HG03025 (cell line): ENCODE data around the gene MEF2B.
A peak's percentile ranks its signal among the peaks of the same experiment; 100 is the strongest.
"Not testable (repeated sequence)": the region's sequence is repeated elsewhere in the genome, so short reads cannot be mapped to it uniquely, and the experiment has no call there.

Experiments
- ATAC-seq: cut with Tn5 transposase; IDR thresholded peaks from one replicate; pipeline ENCODE4 v1.9.1; 2021; ENCODE audit warnings: mild to moderate bottlenecking, moderate library complexity; ENCODE audit not compliant: unreplicated experiment, low FRiP score

The MEF2B gene

DNA sequence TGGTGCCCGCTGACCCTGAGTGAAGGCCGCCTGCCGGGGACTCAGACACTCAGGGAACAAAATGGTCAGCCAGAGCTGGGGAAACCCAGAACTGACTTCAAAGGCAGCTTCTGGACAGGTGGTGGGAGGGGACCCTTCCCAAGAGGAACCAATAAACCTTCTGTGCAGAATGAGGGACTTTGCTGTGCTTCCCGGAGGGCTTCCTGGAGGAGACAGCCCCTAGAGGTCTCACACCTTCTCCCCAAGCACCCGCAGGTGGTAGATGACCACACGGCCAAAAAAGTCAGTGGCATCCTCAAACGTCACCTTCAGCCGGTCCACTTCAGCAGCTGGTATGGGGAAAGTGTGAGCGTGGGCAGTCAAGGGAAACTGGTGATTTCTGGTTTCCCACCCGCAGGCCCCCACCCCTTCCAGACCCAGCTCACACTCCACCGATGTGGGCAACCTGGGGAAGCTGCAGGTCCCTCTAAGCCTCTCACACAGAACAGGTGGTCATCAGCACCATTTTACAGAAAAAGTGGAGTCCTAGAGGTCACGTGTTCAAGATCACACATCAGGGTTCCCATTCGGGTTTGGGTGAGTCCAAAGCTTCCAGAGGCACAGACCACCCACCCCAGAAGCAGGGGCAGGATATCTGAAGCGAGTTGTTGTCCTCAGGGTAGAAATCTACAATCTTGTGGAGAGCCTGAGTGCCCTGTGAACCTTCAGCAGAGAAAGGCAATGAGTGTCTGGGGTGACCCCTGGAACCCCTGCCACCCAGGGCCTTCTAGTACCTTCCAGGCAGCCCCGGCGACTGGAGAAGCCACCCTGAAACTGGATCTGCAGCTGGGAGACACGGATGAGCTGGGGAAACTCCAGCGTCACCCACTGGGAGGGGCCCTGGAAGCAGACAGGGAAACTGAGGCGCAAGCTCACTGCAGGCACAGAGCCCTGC, 31.9 kb upstream of the MEF2B start:
- no peak for ATAC-seq

GRCh38 chr19:19193926-19194325, 23.9 kb upstream of the MEF2B start:
- no peak for ATAC-seq

GRCh38 chr19:19192910-19193423, 22.9 kb upstream of the MEF2B start:
- no peak for ATAC-seq

GRCh38 chr19:19192078-19192882, 22.2 kb upstream of the MEF2B start, which contains the start of the genes BORCS8 and RFXANK:
TSS of gene BORCS8 (minus strand) at chr19:19192152. CDS start at chr19:19192117, 35 bp downstream.
TSS of gene RFXANK (plus strand) at chr19:19192258. CDS start at chr19:19193947, 1,689 bp downstream.
- peak; percentile 80 for ATAC-seq

DNA sequence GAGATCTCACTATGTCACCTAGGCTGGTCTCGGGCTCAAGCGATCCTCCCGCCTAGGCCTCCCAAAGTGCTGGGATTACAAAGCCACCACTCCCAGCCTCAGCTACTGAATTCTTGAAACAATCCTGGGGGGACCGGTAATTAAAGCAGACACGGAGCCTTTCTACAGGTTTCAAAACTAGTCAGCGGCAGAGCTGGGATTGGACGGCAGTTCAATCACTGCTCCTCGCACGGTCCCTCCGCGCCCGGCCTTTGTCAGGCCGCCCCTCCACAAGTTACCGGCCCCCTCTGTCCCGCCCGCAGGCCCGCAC, 21.7 kb upstream of the MEF2B start:
- ATAC-seq = no peak

GRCh38 chr19:19186742-19187141, 16.7 kb upstream of the MEF2B start:
- no peak for ATAC-seq

DNA sequence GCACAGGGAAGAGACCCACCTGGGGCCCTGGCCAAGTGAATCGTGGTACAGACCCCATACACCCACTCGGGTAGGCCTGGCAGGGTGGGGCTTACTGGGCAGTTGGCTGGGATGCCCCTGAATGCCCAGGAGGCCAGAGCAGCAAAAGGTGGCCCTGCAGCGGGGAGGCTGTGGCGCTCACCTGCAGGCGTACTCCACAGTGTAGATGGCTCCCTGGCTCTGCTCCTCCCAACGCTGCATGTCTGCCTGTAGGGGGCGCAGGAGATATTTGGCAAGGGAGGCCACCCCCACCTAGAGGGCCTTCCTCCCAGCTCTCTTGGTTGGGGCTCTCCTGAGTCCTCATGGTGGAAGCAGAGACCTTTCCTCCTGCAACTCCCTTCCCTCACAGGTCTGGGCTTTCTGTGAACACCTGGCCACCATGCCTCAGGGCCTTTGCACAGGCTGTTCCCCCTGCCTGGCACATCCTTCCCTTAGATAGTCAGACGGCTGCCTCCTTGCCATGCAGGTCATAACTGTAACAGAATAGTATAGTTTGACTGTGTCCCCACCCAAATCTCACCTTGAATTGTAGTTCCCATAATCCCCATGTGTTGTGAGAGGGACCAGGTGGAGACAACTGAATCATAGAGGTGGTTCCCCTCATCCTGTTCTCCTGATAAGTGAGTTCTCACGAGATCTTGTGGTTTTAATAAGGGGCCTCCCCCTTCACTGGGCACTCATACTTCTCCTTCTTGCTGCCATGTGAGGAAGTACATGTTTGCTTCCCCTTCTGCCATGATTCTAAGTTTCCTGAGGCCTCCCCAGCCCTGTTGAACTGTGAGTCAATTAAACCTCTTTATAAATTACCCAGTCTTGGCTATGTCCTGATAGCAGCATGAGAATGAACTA, 16.0 kb upstream of the MEF2B start:
- no peak for ATAC-seq

DNA sequence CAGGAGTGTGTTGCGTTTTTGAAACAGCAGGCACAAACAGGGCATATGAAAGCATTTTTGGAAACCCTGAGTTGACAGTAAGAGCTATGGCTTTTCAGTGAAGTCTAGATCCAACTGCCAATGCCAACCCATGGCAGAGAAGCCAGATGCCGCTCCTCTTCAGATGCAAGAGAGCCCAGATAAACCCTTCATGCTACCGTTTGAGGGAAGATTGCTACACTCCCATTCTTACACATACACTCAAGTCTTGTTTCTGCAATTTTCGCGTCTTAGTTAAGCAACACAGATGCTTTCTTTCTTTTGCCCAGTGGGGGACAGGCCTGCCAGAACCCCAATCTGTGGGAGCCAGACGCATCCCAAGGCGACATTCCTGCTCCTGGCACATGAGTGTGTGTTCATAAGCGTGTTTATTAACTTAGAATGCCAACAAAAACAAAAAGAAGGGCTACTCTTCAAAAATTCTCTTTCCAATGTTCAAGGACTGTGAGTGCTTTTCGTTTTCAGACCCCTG, 11.5 kb upstream of the MEF2B start:
- ATAC-seq = no peak

- no peak for ATAC-seq
Measured at GRCh38 chr19:19179548-19180441, 9.7 kb upstream of the MEF2B start.

- no peak for ATAC-seq
Measured at GRCh38 chr19:19176950-19177349, 6.9 kb upstream of the MEF2B start.

DNA sequence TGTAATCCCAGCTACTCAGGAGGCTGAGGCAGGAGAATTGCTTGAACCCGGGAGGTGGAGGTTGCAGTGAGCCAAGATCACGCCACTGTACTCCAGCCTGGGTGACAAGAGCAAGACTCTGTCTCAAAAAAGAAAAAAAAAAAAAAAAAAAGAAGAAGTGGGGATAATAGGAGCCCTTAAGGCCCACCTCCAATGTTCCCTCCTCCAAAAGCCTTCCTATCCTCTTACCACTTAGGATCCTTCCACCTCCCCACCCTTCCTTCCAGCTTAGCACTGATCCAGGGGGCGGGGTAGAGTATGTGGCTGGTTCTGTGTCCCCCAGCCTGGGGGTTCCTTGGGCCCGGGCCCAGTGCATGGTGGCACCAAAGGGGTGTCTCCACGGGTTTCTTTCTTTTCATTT, 3.2 kb upstream of the MEF2B start:
- ATAC-seq = not testable (repeated sequence)

DNA sequence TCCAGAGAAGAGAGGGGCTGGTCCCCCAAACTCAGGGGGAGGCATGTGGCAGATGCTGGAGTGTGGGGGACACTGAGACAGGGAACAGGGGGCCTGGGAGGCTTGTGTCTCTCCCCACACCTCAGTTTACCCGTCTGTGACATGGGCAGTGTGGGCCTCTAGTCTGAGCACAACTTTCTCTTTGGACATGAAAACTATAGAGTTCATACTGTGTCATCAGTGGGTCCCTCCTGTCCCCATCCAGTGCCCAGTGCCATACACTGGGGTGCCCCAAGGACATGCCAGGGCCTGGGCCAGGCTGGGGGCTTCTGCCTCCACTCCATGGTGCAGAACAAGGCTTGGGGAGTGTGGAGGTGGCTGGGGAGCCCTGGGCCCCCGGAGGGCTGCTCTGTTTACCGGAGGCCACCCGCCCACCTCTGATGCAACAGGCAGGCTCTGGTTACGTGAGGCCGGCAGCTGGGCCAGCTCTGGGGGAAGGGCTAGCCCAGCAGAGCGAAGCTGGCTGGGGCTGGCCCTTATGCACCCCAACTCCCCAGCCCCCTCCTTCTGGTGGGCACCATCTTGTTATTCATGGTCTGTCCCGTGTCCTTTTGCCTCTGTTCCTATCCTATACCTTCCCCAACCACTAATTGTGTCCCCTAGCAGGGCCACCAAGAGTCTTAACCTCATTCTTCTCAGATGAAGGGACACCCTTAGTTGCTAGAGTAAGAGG, 1.9 kb upstream of the MEF2B start:
- no peak for ATAC-seq

- ATAC-seq = no peak
Measured at GRCh38 chr19:19170873-19171672, 1.0 kb upstream of the MEF2B start.

- no peak for ATAC-seq
Measured at GRCh38 chr19:19169236-19170052, 619 bp downstream of the MEF2B start.

GRCh38 chr19:19167612-19168011, 2.5 kb downstream of the MEF2B start:
- no peak for ATAC-seq

DNA sequence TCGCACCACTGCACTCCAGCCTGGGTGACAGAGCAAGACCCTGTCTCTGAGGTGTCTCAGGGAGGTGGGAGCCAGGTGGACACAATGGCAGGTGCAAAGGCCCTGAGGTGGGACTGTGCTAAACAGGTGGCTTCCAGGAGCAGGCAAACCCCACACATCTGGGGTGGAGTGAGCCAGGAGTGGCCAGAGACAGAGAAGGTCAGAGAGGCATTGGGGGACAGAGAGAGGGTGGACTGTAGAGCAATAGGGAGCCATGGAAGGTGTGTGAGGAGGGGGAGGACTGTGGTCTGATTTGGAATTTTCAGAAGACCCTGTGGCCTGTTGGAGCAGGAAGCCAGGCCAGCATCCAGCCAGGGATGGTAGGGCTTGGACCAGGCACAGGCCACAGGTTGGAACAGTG, 4.7 kb downstream of the MEF2B start:
- no peak for ATAC-seq

DNA sequence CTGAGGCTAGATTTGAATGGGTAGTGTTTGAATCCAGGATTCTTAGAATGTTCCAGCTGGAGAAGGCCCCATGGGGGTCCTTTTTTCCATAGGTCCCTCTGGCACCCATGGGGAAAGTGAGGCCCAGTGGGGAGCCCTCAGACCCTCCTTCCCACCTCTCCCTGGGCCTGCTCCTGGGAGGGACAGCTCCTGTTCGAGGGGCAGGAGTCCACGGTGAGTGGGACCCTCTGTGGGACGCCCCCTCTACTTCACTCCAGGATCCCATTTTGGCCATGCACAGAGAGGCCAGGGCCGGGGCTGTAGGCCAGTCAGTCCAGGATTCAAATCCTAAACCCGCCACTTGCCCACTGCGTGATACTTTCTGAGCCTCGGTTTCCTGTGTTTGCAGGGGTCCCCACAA, 7.6 kb downstream of the MEF2B start:
- ATAC-seq = no peak
